HG03575 (cell line): Measurements from ENCODE around the gene PRR35.

Source experiments
- ATAC-seq: cut with Tn5 transposase; IDR thresholded peaks from one replicate; pipeline ENCODE4 v1.9.1; 2021; ENCODE audit not compliant: unreplicated experiment, insufficient number of reproducible peaks, low FRiP score; ENCODE audit errors: extremely low read depth

The PRR35 gene

DNA sequence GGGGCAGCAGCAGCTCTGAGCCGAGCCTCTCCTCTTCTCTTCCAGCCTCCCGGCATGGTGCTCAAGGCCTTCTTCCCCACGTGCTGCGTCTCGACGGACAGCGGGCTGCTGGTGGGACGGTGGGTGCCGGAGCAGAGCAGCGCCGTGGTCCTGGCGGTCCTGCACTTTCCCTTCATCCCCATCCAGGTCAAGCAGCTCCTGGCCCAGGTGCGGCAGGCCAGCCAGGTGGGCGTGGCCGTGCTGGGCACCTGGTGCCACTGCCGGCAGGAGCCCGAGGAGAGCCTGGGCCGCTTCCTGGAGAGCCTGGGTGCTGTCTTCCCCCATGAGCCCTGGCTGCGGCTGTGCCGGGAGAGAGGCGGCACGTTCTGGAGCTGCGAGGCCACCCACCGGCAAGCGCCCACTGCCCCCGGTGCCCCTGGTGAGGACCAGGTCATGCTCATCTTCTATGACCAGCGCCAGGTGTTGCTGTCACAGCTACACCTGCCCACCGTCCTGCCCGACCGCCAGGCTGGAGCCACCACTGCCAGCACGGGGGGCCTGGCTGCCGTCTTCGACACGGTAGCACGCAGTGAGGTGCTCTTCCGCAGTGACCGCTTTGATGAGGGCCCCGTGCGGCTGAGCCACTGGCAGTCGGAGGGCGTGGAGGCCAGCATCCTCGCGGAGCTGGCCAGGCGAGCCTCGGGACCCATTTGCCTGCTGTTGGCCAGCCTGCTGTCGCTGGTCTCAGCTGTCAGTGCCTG is 14.0 kb downstream of the PRR35 start:
- no peak for ATAC-seq

DNA sequence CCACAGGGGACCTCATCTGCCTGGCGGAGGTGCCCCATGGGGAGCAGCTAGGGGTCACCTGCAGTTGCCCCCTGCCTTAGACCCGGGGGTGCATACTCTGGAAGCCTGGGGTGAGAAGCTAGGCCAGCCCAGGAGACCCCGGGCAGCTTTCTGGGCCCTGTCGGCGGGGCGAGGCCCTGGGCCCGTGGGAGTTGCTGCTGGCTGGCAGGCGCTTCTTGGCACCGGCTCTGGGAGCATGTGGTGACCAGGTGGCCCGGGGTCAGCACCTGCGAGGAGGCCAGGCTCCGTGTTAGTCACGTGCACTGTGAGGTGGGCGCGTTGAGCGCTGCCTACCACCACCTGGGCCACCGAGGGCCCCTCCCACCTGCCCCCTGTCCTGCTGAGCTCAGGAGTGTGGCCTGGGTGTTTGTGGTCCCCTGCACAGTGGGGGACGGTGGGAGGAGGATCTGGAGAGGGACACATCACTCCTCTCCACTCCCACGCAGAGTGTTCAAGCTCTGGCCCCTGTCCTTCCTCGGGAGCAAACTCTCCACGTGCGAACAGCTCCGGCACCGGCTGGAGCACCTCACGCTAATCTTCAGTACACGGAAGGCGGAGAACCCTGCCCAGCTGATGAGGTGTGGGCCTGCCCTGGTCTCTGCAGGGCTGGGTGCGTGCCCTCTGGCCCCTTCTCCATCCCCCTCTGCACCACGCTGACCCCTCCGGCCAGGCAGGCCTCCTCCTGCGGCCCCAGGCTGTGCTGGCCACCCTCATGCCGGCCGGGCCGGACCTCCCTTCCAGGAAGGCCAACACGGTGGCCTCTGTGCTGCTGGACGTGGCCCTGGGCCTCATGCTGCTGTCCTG is 15.4 kb downstream of the PRR35 start:
- ATAC-seq = no peak

DNA sequence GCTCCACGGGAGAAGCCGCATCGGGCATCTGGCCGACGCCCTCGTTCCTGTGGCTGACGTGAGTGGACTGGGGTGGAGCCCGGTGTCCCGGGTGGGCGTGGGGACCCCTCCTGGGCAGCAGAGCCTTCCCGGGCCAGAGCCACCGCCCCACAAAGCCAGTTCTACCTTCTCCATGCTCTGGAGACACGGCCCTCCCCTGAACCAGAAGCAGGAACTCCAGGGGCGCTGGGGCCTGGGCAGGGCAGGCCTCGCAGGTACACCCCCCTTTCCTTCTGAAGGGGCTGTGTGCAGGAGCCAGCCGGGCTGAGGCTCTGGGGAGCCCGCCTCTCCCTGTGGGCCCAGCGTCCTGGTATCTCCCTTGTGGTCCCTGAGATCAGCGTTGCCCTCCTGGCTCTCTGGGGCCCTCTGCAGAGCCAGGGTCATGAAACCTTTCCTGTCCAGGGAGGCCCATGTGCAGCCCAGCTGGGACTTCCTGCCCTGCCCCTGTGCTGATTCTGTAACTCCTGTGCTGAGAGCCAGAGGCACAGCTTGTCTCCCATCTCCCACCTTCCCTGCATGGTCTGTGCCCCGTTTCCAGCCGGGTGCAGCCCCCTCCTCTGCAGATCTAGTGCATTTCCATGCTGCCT is 16.1 kb downstream of the PRR35 start:
- no peak for ATAC-seq

- ATAC-seq = no peak
Measured at GRCh38 chr16:576823-577201, 16.6 kb downstream of the PRR35 start.

DNA sequence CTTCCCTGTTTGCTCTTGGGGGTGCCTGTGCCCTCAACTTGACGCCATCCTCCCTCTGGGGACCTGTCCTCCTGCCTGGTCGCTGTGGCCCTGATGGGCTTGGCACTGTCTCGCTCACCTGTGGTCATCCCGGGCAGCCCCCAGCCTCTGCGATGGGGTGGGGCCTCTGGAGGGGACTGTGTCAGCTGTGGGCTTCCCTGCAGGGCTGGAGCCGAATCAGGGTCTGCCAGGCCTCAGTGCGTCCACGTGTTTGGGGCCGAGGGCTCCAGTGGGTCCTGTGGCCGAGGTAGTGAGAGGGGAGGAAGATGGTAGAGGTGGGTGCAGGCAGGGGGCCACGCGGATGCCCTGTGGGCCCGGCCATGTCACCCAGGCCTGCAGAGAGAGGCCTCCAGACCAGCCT is 17.6 kb downstream of the PRR35 start:
- no peak for ATAC-seq

DNA sequence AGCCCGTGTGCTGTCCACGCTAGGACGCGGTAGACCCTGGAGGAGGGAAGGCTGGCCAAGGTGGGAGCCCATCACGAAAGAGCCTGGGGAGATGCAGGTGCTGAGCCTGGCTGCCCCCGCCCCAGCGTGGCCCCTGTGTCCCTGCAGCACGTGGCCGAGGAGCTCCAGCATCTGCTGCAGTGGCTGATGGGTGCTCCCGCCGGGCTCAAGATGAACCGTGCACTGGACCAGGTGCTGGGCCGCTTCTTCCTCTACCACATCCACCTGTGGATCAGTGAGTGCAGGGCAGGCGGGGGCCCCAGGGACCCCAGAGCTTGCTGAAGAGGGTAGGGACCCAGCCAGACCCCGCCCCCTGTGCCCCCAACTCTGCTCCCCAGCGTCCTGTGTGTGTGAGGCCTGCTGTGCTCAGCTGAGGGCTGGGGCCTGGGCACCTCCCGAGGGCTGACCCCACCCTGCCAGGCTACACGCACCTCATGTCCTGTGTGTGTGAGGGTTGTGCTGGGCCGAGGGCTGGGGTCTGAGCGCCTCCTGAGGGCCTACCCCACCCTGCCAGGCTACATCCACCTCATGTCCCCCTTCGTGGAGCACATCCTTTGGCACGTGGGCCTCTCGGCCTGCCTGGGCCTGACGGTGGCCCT is 18.2 kb downstream of the PRR35 start:
- no peak for ATAC-seq

DNA sequence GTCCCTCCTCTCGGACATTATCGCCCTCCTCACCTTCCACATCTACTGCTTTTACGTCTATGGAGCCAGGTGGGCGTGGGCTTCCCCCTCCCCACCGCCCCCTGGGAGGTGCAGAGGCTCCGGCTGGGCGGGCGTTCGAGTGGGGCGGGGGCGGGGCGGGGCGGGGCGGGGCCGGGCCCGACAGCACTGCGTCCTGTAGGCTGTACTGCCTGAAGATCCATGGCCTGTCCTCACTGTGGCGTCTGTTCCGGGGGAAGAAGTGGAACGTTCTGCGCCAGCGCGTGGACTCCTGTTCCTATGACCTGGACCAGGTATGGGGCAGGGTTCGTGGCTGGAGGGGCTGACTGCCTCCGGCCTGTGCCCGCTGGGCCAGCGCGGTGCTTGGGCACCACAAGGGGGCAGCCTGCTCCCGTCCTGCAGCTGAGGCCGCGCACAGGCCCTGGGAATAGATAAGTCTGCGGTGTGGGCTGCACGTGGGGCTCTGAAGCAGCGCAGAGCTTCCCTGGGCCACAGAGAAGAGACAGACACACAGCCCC is 18.7 kb downstream of the PRR35 start:
- ATAC-seq = no peak

DNA sequence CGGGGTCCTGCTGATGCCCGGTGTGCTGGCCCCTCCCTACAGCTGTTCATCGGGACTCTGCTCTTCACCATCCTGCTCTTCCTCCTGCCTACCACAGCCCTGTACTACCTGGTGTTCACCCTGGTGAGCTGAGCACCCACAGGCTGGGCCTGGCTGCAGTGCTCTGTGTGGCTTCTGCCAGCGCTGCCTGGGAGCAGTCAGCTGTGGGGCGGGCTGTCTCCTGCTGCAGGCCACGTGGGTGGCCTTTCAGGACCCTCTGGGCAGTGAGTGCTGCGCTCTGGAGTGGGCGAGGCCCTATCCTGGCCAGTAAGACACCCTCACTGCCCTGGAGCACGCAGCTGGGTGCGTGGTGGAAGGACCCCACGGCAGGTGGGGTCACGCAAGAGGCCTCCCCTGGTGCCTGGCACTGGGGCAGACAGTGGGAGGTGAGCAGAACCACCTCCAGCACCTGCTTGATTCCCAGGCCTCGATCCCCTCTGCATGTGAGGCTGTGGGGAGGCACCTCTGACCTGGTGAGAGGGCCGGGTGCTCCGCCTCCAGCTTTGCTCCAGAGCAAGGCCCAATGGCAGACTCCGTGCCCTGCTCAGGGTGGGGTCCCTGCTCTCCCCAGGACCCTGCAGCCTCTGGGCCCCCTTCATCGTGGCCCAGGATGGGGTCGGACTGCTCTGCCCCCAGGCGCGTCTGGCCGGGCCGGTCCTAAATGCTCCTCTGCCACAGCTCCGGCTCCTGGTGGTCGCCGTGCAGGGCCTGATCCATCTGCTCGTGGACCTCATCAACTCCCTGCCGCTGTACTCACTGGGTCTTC is 20.1 kb downstream of the PRR35 start:
- no peak for ATAC-seq

DNA sequence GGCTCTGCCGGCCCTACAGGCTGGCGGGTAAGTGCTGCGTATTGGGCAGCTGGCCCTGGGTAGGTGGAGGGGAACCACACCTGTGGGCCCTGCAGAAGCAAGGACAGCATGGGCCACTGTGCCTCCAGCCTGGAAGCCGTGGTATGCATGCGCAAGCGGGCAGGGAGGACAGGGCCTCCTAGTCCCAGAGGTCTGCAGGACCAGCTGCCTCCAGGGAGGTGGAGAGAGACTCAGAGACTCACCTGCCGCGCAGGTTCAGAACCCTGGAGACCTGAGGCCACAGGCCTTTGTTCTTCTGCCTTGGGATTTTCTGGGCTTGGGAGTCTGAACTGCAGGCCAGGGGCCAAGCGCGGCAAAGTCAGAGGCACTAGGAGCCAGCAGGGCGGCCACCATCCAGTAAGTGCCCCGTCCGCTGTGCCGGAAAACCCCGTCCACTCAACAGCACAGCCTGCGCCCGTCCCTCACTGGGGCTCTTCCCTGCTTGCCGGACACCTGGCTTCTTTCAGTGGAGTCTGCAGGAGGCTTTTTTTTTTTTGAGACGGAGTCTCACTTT is 20.8 kb downstream of the PRR35 start:
- no peak for ATAC-seq

DNA sequence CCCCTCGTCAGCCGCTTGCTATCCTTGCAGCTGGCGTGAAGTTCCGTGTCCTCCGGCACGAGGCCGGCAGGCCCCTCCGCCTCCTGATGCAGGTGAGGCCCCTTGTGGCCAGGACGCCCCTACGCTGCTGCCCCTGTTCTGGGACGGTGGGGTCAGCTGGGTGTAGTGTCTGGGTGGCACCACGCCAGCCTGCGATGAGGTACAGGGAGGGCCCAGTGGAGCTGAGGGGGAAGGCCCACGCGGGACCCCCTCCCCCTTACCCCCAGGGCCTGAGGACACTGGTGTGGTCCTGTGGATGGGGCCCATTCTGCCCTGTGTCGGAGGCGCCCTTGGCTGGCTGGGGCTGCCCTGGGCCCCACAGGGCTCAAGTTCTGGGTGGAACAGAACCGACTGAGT is 22.0 kb downstream of the PRR35 start:
- ATAC-seq = no peak

- no peak for ATAC-seq
Measured at GRCh38 chr16:582614-583331, 22.6 kb downstream of the PRR35 start.

DNA sequence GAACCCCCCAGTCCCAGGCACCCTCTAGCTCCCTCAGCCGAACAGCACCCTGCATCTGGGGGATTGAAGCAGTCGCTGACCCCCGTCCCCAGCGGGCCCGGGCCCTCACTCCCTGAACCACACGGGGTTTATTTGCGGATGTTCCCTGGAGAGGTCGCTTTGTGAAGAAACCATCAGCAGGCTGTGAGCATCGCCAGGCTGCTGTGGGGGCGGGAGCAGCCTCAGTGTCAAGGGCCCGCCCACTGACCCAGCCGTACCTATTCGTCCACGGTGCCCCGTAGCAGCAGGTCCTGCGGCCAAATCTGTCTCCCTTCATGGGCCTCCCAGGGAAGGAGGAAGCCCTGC is 23.2 kb downstream of the PRR35 start:
- ATAC-seq = no peak

- no peak for ATAC-seq
Measured at GRCh38 chr16:583815-584591, 23.8 kb downstream of the PRR35 start.

DNA sequence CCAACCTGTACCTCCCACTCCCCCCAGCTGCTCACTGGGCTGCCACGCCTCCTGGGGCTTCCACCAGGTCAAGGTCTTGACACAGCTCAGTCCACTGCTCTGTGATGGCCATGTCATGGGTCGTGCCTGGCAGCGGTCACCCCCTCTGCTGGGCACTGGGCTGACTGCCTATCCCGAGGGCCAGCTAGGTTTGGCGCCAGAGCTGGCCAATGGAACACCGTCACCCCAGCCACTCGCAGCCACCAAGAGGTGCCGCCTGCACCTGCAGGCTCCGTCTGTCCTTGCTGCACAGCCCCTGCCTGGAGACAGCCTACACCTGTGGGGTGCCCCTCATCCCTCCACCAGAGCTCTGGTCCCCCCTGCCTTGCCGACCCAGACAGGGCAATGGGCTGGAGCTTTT is 25.2 kb downstream of the PRR35 start:
- ATAC-seq = no peak

GRCh38 chr16:586047-586644 is 26.0 kb downstream of the PRR35 start:
- ATAC-seq = no peak

- ATAC-seq = no peak
Measured at GRCh38 chr16:586645-587590, 26.7 kb downstream of the PRR35 start.
